ENCODE measurements around the gene CA9.

Gene CA9

DNA sequence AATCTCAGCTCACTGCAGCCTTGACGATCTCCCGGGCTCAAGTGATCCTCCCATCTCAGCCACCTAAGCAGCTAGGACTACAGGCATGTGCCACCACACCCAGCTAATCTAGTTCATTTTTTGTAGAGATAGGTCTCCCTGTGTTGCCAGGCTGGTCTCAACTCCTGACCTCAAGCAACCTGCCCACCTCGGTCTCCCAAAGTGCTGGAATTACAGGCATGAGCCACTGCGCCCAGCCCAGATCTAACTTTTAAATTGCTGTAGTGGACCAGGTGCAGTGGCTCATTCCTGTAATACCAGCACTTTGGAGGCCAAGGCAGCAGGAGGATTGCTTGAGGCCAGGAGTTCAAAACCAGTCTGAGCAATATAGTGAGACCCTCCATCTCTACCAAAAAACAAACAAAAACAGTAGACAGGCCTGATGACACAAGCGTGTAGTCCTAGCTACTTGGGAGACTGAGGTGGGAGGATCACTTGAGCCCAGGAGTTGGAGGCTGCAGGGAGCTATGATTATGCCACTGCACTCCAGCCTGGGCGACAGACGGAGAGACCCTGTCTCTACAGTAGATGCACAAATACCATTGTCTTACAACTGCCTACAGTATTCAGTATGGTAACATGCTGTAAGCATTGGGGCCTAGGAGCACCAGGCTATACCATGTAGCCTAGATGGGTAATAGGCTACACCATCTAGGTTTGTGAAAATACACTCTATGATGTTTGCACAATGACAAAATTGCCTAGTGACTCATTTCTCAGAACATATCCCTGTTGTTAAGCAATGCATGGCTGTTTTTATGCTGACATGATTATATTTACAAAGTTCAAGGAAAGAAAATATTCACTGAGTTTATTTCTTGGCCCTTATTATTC is 21.5 kb upstream of the CA9 start:
- DNase-seq (ENCODE audit: low read depth in 1 of 2, low spot score in 1 of 2): no peak

DNA sequence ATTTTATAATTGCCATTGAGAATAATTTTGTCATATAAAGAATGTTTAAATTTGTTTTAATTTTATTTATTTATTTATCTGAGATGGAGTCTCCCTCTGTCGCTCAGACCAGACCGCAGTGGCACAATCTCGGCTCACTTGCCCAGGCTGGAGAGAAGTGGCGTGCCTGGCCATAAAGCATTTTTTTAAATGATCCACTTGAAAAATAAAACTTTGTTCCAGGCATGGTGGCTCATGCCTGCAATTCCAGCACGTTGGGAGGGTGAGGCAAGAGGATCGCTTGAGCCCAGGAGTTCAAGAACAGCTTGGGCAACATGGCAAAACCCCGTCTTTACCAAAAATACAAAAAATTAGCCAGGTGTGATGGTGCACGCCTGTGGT is 20.9 kb upstream of the CA9 start:
- no peak for DNase-seq (ENCODE audit: low read depth in 1 of 2, low spot score in 1 of 2)

DNA sequence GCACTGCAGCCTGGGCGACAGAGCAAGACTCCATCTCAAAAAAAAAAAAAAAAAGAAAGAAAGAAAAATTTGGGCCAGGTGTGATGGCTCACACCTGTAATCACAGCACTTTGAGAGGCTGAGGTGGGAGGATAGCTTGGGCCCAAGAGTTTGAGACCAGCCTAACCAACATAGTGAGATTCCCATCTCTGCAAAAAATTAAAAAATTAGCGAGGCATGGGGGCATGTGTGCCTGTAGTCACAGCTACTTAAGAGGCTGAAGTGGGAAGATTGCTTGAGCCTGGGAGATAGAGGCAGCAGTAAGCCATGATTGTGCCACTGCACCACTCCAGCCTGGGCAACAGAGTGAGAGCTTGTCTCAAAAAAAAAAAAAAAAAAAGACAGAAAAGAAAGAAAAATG is 20.1 kb upstream of the CA9 start:
- no peak for DNase-seq (ENCODE audit: low read depth in 1 of 2, low spot score in 1 of 2)

DNA sequence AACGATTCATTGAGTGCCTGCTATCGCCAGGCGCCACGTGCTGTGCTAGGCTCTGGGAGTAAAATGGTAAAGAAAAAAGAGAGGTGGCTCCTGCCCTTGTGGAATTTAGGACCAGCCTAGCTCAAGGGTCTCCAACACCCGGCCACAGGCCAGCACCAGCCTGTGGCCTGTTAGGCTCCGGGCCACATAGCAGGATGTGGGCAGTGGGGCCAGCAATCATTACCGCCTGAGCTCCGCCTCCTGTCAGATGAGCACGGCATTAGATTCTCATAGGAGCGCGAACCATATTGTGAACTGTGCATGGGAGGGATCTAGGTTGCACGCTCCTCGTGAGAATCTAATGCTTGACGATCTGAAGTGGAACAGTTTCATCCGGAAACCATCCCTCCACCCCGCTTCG is 17.4 kb upstream of the CA9 start:
- DNase-seq (ENCODE audit: low read depth in 1 of 2, low spot score in 1 of 2): no peak

DNA sequence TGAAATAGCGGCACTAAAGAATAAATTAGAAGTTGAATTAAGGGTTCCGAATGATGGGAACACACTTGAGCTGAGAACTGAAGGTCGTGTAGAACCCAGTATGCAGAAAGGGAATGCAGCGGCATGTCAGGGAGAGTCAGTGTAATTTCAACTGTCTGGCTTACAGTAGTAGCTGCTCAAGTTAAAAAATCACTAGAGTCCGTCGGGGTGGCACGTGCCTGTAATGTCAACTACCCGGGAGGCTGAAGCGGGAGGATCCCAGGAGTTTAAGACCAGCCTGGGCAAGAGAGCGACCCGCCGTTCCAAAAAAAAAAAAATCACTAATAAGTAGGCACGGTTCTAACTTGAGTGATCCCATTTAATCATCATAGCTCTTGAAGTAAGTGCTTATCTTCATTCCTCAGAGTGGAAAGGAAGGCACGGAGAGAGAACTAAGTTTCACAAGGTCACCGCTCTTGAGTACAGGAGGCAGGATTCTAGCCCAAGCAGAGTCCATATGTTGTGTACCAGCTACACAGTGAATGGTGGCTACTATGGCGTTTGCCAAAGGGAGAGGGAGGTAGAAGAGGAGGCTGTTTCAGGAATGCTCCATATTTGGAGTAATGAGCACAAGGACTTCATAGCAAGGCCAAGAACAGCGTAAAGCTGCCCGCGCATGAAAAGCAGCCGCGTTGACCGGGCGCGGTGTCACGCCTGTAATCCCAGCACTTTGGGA is 16.7 kb upstream of the CA9 start:
- DNase-seq (ENCODE audit: low read depth in 1 of 2, low spot score in 1 of 2): no peak

DNA sequence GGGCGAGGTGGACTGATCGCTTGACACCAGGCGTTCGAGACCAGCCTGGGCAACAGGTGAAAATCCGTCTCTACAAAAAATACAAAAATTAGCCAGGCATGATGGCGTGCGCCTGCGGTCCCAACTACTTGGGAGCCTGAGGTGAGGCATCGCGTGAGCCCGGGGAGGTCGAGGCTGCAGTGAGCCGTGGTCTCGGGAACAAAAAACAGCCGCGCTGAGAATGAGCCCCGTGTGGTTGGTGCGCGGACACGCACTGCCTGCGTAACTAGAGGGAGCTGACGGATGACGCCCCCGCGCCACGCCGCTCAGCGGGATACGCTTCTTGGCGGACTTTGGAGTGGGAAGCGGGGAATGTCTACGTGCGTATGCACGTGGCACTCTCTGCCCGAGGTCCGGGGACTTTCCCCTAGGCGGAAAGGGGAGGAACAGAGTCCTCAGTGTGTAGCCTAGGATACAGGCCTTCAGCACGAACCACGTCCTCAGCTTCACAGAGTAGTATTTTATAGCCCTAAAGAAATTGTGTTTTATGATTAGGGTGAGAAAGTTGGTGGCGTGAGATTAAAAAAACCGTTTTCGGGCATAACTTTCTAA is 16.1 kb upstream of the CA9 start, which contains the start of gene RMRP:
TSS of gene RMRP (minus strand) at position 474 of the 591 bp plus-strand sequence.
- DNase-seq (ENCODE audit: low read depth in 1 of 2, low spot score in 1 of 2): peak; percentile 78 to 96

DNA sequence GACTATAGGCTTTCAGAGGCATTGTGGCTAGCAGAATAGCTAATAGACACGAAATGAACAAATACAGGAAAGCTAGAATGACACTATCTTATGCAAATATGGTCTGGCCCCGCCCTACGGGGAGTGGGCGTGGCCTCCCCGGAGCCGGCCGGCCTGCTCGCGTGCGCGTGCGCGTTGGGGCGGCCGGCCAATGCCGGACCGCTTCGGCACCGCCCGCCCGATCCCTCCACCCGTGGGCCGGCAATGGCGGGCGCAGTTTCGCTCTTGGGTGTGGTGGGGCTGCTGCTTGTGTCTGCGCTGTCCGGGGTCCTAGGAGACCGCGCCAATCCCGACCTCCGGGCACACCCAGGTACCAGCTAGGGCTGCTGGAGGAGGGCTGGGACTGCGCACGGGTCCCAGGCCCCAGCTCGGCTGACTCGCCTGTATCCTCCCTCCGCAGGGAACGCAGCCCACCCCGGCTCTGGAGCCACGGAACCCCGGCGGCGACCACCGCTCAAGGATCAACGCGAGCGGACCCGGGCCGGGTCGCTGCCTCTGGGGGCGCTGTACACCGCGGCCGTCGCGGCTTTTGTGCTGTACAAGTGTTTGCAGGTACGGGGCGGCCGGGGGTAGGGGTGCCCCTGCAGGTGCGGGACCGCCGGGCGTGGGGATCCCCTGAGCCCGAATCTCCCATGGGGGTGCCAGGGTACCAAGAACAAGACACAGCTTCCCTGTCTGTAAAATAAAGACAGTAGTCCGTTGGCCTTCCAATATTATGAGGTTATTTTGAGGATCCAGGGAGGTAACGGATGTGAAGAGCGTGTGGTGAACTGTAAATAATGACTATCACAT is 15.4 kb upstream of the CA9 start, which contains the start of gene CCDC107:
TSS of gene CCDC107 (plus strand) at position 156 of the 831 bp plus-strand sequence. CDS start at position 244, 88 bp downstream.
- peak; percentile 67 to 70 for DNase-seq (ENCODE audit: low read depth in 1 of 2, low spot score in 1 of 2)

DNA sequence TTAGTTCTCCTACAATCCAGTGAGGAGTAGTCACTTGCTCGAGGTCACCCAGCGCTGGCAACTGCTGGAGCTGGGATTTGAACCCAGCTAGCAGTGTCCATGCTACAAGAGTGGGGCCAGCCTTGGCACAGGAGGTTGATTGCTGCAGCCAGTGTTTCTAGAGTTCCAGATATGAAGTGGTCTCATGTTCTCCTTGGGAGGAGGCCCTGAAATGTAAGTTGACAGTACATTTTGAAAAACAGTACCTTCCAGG is 14.8 kb upstream of the CA9 start:
- no peak for DNase-seq (ENCODE audit: low read depth in 1 of 2, low spot score in 1 of 2)

DNA sequence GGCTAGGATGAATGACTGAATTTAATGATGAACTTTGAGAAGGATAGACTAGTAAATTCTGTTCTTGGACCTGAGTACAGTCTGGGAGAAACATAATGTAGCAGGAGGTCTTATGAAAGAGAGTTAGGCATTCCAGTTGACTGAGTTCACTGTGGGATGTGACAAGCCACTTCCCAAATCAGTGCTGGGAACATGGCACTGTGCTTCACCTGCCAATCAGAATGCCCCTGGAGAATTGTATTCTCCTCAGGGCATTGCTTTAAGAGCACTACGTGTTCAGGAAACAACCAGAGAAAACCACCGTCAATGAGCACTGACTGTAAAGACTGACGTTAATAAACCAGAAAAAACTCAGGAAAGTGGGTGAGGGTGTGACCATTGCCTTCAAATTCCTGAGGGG is 14.4 kb upstream of the CA9 start:
- DNase-seq (ENCODE audit: low read depth in 1 of 2, low spot score in 1 of 2): no peak

DNA sequence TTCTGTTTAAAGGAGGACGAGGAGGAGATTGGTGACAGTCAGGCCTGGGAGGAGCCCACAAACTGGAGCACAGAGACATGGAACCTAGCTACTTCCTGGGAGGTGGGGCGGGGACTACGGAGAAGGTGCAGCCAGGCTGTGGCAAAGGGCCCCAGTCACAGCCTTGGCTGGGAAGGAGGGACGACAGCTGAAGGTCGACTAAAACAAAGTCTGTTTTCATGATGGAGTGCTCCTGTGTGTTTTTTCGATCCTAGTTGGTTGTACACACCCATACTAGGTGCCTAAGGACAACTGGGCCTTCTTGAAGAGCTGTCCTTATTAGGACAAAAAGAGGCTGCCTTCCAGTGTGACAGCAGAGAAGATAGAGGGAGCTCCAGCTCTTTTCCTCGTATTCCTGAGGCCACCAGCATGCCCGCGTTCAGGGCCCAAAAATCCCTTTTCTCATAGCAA is 12.7 kb upstream of the CA9 start:
- DNase-seq (ENCODE audit: low read depth in 1 of 2, low spot score in 1 of 2): no peak

DNA sequence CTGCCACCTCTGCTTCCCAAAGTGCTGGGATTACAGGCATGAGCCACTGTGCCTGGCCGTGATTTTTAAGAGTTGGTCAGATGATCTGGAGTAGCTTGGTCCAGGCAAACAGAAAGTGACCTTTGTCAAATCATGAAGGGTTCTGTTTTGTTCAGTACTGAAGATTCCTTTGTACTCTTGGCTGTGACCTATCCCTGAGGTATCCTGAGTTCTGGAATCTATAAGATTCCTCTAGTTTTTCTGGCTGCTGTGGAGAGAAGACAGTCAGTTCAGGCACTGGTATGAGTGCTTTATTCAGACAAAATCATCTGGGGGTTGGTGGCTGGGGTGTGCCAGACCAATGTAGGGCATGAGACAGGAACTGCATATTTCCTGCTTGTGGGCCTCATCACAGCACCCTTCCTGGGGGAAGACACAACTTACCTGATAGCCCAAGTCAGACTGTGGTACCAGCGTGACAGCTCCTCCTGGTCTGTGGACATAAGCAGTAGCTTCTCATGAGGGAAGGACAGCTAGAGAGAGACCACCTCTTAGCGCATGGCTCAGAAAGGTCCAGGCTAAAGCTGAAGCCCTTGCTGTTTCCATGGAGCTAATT is 11.9 kb upstream of the CA9 start:
- no peak for DNase-seq (ENCODE audit: low read depth in 1 of 2, low spot score in 1 of 2)

DNA sequence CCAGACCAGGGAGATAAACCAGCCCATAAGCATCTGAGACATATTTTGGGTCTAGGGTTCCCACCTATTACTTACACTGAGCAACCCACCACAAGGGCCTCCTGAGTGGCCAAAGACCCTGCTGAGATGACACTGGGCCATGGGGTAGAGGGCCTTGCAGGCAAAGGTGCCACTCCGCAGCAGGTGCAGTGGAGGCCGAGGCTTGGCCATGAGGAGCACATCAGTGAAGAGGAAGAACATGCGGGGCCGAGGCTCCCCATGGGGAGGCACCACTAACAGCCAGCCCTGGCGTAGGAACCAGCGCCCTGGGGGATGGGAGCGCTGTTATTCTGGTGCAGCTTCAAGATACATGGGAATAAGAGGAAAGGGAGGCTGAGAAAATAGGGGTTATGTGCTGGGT is 11.3 kb upstream of the CA9 start:
- no peak for DNase-seq (ENCODE audit: low read depth in 1 of 2, low spot score in 1 of 2)

DNA sequence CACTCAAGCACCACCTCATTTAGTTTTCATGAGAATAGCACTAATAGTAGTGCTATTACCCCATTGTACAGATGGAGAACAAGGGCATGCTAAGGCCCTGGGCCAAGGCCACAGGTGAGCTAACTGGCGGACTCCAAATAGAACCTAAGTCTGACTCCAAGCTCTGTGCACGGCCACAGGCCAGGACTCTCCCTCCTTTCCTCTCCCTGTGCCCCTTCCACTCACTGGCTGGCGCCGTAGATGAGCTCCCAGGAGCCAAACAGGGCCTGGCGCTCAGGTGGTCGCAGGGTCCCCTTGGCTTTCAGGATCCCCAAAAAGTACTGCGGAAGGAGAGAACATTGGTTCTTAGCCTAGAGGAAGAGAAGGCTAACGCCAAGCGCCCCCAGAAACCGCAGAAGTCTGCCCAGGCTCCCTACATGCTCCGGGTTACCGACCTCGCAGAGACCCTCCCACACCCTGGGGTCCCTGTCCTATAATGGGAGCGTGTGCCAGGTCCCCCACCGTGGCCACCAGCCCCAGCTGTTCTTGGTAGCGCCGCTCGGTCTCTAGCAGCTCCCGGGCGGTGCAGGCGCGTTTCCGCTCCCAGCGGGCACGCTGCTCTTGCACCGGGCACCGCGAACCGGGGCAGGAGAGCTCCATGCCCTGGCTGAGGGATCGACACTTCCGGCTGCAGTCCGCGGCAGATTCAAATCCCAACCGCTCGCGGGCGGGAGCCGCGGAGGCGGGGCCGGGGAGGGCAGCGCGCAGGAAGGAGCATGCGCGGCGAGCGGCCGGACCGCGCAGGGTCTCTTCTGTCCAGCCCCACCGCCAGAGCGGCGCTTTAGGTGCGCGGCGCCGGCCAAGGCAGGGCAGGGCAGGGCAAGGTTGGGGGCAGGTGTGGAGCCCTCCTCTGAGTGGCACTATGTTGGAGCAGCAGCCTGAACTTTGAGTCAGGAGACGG is 8.9 kb upstream of the CA9 start, which contains the start of gene ARHGEF39:
TSS of gene ARHGEF39 (minus strand) at position 665 of the 940 bp plus-strand sequence. CDS start at position 639, 26 bp downstream.
- DNase-seq (ENCODE audit: low read depth in 1 of 2, low spot score in 1 of 2): peak in 1 of 2 donors; percentile 52

DNA sequence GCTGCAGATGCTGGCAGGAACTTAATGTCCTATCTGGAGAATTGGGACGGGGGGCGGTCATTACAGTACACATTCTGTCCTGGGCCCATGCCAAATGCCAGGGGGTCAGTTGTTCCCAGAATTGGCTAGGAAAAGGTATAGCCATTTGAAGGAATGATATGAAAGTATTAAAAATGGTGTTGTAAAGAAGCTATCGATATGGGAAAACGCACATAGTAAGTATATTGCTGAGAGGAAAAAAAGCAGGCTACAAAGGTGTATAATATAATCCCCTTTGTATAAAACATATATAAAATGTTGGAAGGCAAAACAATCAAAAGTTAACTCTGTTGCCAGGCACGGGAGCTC is 8.3 kb upstream of the CA9 start:
- no peak for DNase-seq (ENCODE audit: low read depth in 1 of 2, low spot score in 1 of 2)

DNA sequence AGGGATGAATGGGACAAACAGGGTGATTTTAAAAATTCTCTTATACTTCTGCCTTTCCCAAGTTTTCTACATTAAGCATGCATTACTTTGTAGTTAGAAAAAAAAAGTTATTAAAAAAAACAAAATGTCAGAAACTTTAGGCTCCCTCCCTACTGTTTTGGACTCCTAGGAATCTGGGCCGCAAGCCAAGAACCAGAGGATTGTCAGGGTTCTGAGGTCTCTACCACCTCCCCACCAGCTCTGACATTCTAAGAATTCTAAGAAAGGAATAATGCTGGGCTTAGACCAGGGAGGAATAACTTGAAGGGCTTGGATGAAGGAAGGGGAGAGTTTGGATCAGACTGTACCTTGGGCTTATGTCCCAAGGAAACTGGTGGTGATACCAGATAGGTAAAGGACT is 7.7 kb upstream of the CA9 start:
- no peak for DNase-seq (ENCODE audit: low read depth in 1 of 2, low spot score in 1 of 2)

DNA sequence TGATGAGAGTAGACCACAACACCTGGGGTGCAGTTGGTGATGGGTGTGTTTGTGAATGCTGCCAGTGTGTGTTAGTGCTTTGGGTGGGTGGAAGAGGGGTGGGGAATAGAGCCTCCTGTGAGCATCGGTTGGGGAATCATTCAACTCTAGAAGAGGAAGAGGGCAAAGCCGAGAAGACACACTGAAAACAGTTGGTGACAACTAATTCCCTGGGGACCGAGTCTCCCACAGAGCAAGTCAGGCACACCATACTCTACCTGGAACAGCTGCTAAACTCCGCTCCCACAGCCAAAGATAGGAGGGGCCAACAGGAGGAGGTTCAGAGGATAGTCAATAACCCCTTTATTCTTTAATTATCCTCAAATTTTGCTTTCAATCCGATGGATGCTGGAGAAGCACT is 7.2 kb upstream of the CA9 start:
- DNase-seq (ENCODE audit: low read depth in 1 of 2, low spot score in 1 of 2): no peak

DNA sequence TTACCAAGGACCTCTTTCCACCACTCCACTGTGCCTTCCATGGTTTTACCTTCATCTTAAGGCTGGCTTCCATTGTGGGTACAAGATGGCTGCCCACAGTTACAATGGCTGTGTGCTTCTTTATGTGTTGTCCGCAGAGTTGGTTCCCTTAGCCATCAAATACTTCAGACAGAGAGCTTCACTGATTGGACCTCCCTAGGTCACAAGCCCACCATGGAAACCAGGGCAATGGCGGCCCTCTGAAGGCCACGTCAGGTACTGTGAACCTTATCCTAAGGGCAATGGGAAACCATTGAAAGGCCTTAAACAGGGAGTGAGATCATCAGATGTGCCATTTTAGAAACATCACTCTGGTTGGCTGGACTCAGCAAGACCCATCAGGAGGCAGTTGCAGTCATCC is 5.8 kb upstream of the CA9 start:
- no peak for DNase-seq (ENCODE audit: low read depth in 1 of 2, low spot score in 1 of 2)

DNA sequence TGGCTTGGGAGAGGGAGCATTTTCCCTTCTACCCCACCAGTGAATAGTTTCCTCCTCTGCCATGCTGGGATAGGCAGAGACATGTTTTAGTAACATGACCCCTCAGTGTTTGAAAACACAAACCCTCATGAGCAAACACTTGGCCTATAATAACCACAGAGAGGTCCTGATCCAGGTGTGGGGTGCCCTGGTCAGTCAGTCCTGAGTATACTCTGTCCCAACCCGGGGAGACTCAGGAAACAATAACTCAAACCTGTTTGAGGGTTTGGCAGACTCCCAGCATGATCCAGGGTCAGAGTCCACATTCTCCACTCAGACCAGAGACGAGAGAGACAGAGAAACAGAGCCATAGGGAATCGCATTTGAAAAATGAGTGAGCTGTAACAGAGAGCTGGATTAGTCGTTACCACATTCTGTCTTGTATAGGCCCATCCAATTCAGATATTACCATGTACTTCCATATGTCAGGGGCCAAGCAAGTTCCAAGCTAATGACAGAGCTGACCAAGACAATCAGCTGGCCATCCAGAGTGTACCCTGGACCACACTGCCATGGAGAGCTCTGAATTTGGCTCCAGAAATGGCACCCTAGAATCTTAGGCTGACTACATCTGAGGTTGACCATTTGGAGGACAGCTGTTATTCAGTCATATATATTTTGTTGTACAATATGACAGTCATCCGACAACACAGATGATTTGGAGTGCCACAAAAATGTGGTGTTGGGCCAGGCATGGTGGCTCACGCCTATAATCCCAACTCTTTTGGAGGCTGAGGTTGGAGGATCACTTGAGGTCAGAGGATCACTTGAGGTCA is 4.2 kb upstream of the CA9 start:
- DNase-seq (ENCODE audit: low read depth in 1 of 2, low spot score in 1 of 2): no peak

DNA sequence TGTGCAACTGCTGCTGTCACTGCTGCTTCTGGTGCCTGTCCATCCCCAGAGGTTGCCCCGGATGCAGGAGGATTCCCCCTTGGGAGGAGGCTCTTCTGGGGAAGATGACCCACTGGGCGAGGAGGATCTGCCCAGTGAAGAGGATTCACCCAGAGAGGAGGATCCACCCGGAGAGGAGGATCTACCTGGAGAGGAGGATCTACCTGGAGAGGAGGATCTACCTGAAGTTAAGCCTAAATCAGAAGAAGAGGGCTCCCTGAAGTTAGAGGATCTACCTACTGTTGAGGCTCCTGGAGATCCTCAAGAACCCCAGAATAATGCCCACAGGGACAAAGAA is 265 bp downstream of the CA9 start:
- DNase-seq (ENCODE audit: low read depth in 1 of 2, low spot score in 1 of 2): no peak

Data from activated CD4-positive, alpha-beta T cell treated with anti-CD3 and anti-CD28 coated beads, Interleukin-2, amount 50 U/mL, for 24 hours (primary cell).